NCI-H2171 treated with DMSO at 0.1 percent for 48 hours (cell line): Measurements from ENCODE around the gene DDI1.

Experiments
- DNase-seq: peaks from one replicate; lab custom pipeline; 2025; lab: John Stamatoyannopoulos, UW

Gene DDI1

DNA sequence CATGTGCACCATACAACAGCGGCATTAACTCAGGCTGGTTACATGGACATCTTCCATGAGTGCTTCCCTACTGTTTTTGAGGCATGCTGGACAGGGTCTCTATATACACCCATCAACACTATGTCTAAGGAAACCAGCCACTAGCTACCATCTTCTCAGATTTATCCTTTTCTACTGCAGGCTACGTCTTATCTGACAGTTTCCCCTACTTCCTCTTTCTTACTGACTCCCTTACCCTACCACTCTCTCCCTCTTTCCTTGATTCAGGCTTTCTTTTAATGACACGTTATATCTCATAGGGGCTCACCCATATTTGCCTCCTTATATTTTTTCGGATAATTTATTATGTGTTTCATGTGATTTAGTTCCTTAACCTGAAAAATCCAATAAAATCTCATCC, 41.8 kb downstream of the DDI1 start:
- no peak for DNase-seq

DNA sequence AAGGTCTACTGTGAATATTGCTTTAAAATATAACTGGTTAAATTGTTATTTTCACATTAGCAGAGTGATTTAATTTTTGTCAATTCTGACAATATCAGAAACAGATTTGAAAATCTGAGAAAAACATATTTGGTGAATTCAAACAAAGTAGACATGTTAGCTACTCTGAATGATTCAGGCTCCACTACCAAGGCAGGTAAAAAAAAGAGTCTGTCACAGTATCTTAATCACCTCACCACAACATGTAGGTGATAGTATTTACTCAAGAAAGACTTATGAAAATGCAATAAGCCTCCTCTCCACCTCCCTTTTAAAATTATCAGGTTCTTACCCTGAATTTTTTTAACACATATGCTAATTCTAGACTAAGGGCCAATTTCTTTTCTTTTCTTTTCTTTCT, 42.6 kb downstream of the DDI1 start:
- DNase-seq = no peak

DNA sequence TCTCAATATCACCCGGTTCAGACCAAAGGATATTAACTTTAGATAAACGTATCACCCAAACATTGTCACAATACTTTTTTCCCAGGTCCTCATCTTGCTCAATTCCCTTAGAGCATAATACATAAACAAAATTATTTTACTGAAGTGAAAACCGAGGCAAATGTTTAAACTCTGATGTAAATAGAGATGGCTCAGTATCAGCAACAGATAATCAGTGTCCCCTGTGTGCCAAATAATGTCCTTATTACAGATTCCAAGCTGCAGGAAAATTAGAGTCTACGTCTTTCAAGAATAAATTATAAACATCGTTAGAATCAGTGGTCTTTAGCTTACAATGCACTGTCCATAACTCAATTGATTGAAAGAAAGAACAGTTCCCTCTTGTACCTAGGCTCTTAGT, 50.2 kb downstream of the DDI1 start:
- no peak for DNase-seq
